Body of pancreas (tissue), 4 donors: ENCODE measurements around the gene UBL3.

Experiments
- CTCF ChIP-seq, 7 experiments: fragments of 450-650 bp in 4 of 7; fragments of 200-600 bp in 3 of 7; sonication (generic) in 3 of 7; IDR thresholded peaks; one replicate each; pipeline ENCODE4 v1.5.1; 2016 to 2019; ENCODE audit warnings: antibody characterized with exemption in 7 of 7
- POLR2A ChIP-seq, 3 donors: fragments of 450-650 bp; IDR thresholded peaks; one replicate each; pipeline ENCODE4 v1.6.1; 2016; ENCODE audit warnings: antibody characterized with exemption in 3 of 3, mild to moderate bottlenecking in 2 of 3

GRCh38 chr13:29763436-29764180, 86.8 kb downstream of the UBL3 start:
- no peak for TF ChIP-seq CTCF (IDR thresholded peaks at IDR 0.05)
- no peak for TF ChIP-seq POLR2A (IDR thresholded peaks at IDR 0.05)
